NB4 (cell line): ENCODE results near the gene GOLGA7B.

Experiments
- CTCF ChIP-seq: IDR thresholded peaks from one replicate; pipeline ENCODE4 v1.5.1; 2012; ENCODE audit warnings: low read depth, low read length
- MAX ChIP-seq: IDR thresholded peaks from 2 replicates; pipeline ENCODE4 v1.6.1; 2011; ENCODE audit warnings: low read depth, low read length
- POLR2A ChIP-seq: IDR thresholded peaks from 2 replicates; pipeline ENCODE4 v1.6.1; 2011; ENCODE audit warnings: mild to moderate bottlenecking; ENCODE audit not compliant: insufficient read length; ENCODE audit errors: extremely low read depth

- TF ChIP-seq CTCF = no peak
- no peak for TF ChIP-seq POLR2A
- TF ChIP-seq MAX = no peak
Observed at GRCh38 chr10:97911217-97911616, 61.6 kb downstream of the GOLGA7B start.
